HFFc6 (cell line): ENCODE measurements around the gene KRT15. TPM values are rescaled to one million over a fixed set of nuclear protein-coding genes. Genes with fewer than 3 reads are reported as not detected.
A peak's percentile ranks its signal among the peaks of the same experiment; 100 is the strongest.

Experiments used
- DNase-seq: peaks from one replicate; pipeline ENCODE4 v3.0.0-alpha.2; 2018
- H3K27ac Mint-ChIP-seq: 2 replicates; pipeline ENCODE4 v1.8.0; 2020; ENCODE audit warnings: mild to moderate bottlenecking, mixed read lengths
- H3K27me3 Mint-ChIP-seq: 2 replicates; pipeline ENCODE4 v1.8.0; 2021; ENCODE audit warnings: mild to moderate bottlenecking, moderate library complexity, mixed read lengths; ENCODE audit not compliant: insufficient read depth
- H3K36me3 Mint-ChIP-seq: 2 replicates; pipeline ENCODE4 v1.8.0; 2021; ENCODE audit warnings: low read depth, mixed read lengths
- H3K4me1 Mint-ChIP-seq: 2 replicates; pipeline ENCODE4 v1.8.0; 2020; ENCODE audit warnings: low read depth, mixed read lengths
- H3K4me3 Mint-ChIP-seq: 2 replicates; pipeline ENCODE4 v1.8.0; 2020; ENCODE audit warnings: mild to moderate bottlenecking, moderate library complexity, mixed read lengths
- H3K9me3 Mint-ChIP-seq: 2 replicates; pipeline ENCODE4 v1.8.0; 2020; ENCODE audit warnings: mild to moderate bottlenecking, mixed read lengths
- CTCF ChIP-seq: fragments of 200-600 bp; sonication (generic); IDR thresholded peaks from 2 replicates; pipeline ENCODE4 v1.5.0; 2021; ENCODE audit warnings: antibody characterized with exemption, mild to moderate bottlenecking
- total RNA-seq, 6 experiments: library from RNA; stranded (reverse); fragmentation: NEBNext Ultra II Directional; extraction: Animal tissue kit (Norgen Biotek cat#: 25700); gene quantifications; 2 replicates in 1 of 6; 3 replicates in 5 of 6; pipeline ENCODE4 v1.2.3, GENCODE V29; 2021

Gene KRT15
- total RNA-seq, 6 experiments from 2014 or later: 5.0 to 8.6 (median 6.9) TPM

GRCh38 chr17:41505007-41505808 lies 13.5 kb downstream of the KRT15 start, which contains the start of gene KRT13:
Gene KRT13, minus strand, starts transcription at chr17:41505612. Its CDS starts 62 bp downstream, at chr17:41505550.
- Mint-ChIP-seq H3K36me3 (no peaks in the 10 kb centered on the region), H3K27ac (no peak within 1 kb of the TSS)
- TF ChIP-seq CTCF: no peak

GRCh38 chr17:41504246-41504977 lies 14.3 kb downstream of the KRT15 start:
- Mint-ChIP-seq H3K36me3 (no peaks in the 10 kb centered on the region), H3K27ac (no peak overlapping the region), H3K27me3 (no peaks in the 10 kb centered on the region; the same call in 1 of the 2 replicates), H3K4me1 (peaks cover 34% of the 10 kb centered on the region), H3K4me3 (no peak overlapping the region), H3K9me3 (no peaks in the 10 kb centered on the region)
- no peak for TF ChIP-seq CTCF
- no peak for DNase-seq

More at GRCh38 chr17:41505007-41505808, 13.5 kb downstream of the KRT15 start, which contains the start of gene KRT13:
- DNase-seq: no peak
- peaks cover 26% of the 10 kb centered on the region for H3K4me1 Mint-ChIP-seq
- H3K4me3 Mint-ChIP-seq: no peak within 1 kb of the TSS
- no peaks in the 10 kb centered on the region; the same call in 1 of the 2 replicates for H3K27me3 Mint-ChIP-seq
- no peaks in the 10 kb centered on the region for H3K9me3 Mint-ChIP-seq

- no peaks in the 10 kb centered on the region for H3K36me3 Mint-ChIP-seq
- no peak overlapping the region for H3K4me3 Mint-ChIP-seq
Observed at GRCh38 chr17:41503202-41503601, 15.5 kb downstream of the KRT15 start.

GRCh38 chr17:41500131-41500911 lies 18.4 kb downstream of the KRT15 start:
- peak overlapping the region; percentile 2; the same call in 1 of the 2 replicates for H3K4me3 Mint-ChIP-seq
- peak overlapping the region; percentile 77 for H3K27ac Mint-ChIP-seq
- H3K36me3 Mint-ChIP-seq: no peaks in the 10 kb centered on the region
- H3K27me3 Mint-ChIP-seq: no peaks in the 10 kb centered on the region; the same call in 1 of the 2 replicates
- TF ChIP-seq CTCF: 0 out of 2 replicates have a peak, but pooled peaks have one; percentile 7
- peaks cover 56% of the 10 kb centered on the region for H3K4me1 Mint-ChIP-seq
- peak; percentile 79 for DNase-seq
- H3K9me3 Mint-ChIP-seq: no peaks in the 10 kb centered on the region

More at GRCh38 chr17:41503202-41503601, 15.5 kb downstream of the KRT15 start:
- Mint-ChIP-seq H3K27me3 (no peaks in the 10 kb centered on the region; the same call in 1 of the 2 replicates), H3K27ac (no peak overlapping the region; the same call in 1 of the 2 replicates), H3K4me1 (peaks cover 43% of the 10 kb centered on the region), H3K9me3 (no peaks in the 10 kb centered on the region)
- DNase-seq: no peak
- TF ChIP-seq CTCF: no peak

GRCh38 chr17:41499714-41500113 lies 19.0 kb downstream of the KRT15 start:
- DNase-seq: no peak
- no peak for TF ChIP-seq CTCF
- Mint-ChIP-seq H3K4me1 (peaks cover 58% of the 10 kb centered on the region), H3K27me3 (no peaks in the 10 kb centered on the region; the same call in 1 of the 2 replicates), H3K27ac (peak overlapping the region; percentile 77), H3K9me3 (no peaks in the 10 kb centered on the region), H3K4me3 (peak overlapping the region; percentile 2; the same call in 1 of the 2 replicates), H3K36me3 (no peaks in the 10 kb centered on the region)
